Cardiac muscle cell (in vitro differentiated cells and primary cell): ENCODE results near the gene MAP3K2. TPM values are rescaled to one million over a fixed set of nuclear protein-coding genes. Genes with fewer than 3 reads are reported as not detected.
A peak's percentile ranks its signal among the peaks of the same experiment; 100 is the strongest.

Source experiments
- DNase-seq, 2 donors: peaks; one replicate each; pipeline versions ENCODE4 v3.0.0 to v3.0.0-alpha.2; 2010 to 2017; ENCODE audit warnings: low read depth in 1 of 2, low spot score in 1 of 2
- H3K27ac ChIP-seq: fragments of 200-600 bp; sonication (generic); 2 replicates; pipeline ENCODE4 v1.5.1; 2016
- H3K27me3 ChIP-seq: fragments of 200-600 bp; sonication (generic); 2 replicates; pipeline ENCODE4 v1.6.0; 2016; ENCODE audit warnings: control low read depth
- H3K36me3 ChIP-seq: fragments of 200-600 bp; sonication (generic); 2 replicates; pipeline ENCODE4 v1.5.1; 2016; ENCODE audit warnings: control low read depth
- H3K4me1 ChIP-seq: fragments of 200-600 bp; sonication (generic); 2 replicates; pipeline ENCODE4 v1.8.1; 2017; ENCODE audit warnings: low read depth, mild to moderate bottlenecking, mixed run types
- H3K4me3 ChIP-seq: fragments of 200-600 bp; sonication (generic); 2 replicates; pipeline ENCODE4 v1.5.1; 2016; ENCODE audit warnings: mild to moderate bottlenecking
- H3K9me3 ChIP-seq: fragments of 200-600 bp; sonication (generic); 2 replicates; pipeline ENCODE4 v1.5.1; 2017; ENCODE audit warnings: low read depth, mild to moderate bottlenecking, control low read depth
- CTCF ChIP-seq: IDR thresholded peaks from 2 replicates; pipeline ENCODE4 v1.5.1; 2012; ENCODE audit warnings: low read depth, mild to moderate bottlenecking, low read length
- polyA plus RNA-seq: library from polyadenylated mRNA; unstranded; fragments of >200 nt; fragmentation: Nextera tagmentation; extraction: Ambion mirVana; gene quantifications from 2 replicates; pipeline ENCODE4 v1.2.1, GENCODE V29; 2016
- total RNA-seq: library from RNA; depleted of rRNA; stranded (reverse); fragments of >200 nt; gene quantifications from 2 replicates; pipeline ENCODE4 v1.2.3, GENCODE V29; 2016

Gene MAP3K2
- total and polyA plus RNA-seq, 2 experiments from 2014 or later = 36.6 to 40.2 TPM

- Histone ChIP-seq H3K27ac (no peak overlapping the region), H3K9me3 (no peaks in the 10 kb centered on the region), H3K4me1 (no peaks in the 10 kb centered on the region), H3K36me3 (no peaks in the 10 kb centered on the region), H3K4me3 (no peak overlapping the region), H3K27me3 (no peaks in the 10 kb centered on the region)
- no peak for DNase-seq
- no peak for TF ChIP-seq CTCF
These were observed 4.5 kb upstream of the MAP3K2 start for GRCh38 chr2:127392133-127392827.

GRCh38 chr2:127389778-127390435 lies 2.1 kb upstream of the MAP3K2 start:
- DNase-seq = no peak
- H3K27ac ChIP-seq = no peak overlapping the region
- H3K4me3 ChIP-seq = no peak overlapping the region
- H3K4me1 ChIP-seq = peaks cover 5% of the 10 kb centered on the region
- H3K9me3 ChIP-seq = no peaks in the 10 kb centered on the region
- H3K36me3 ChIP-seq = no peaks in the 10 kb centered on the region
- H3K27me3 ChIP-seq = no peaks in the 10 kb centered on the region
- TF ChIP-seq CTCF = no peak

- Histone ChIP-seq H3K4me3 (peak overlapping the region; percentile 38), H3K9me3 (no peaks in the 10 kb centered on the region), H3K4me1 (peaks cover 5% of the 10 kb centered on the region), H3K27me3 (no peaks in the 10 kb centered on the region), H3K36me3 (no peaks in the 10 kb centered on the region), H3K27ac (peak overlapping the region; percentile 100)
- DNase-seq = no peak
- TF ChIP-seq CTCF = no peak
These were observed 819 bp upstream of the MAP3K2 start for GRCh38 chr2:127388423-127389164.

GRCh38 chr2:127386764-127387654 lies 766 bp downstream of the MAP3K2 start:
- peak overlapping the region; percentile 98 for H3K4me3 ChIP-seq
- no peak for TF ChIP-seq CTCF
- no peaks in the 10 kb centered on the region for H3K9me3 ChIP-seq
- peak overlapping the region; percentile 100 for H3K27ac ChIP-seq
- peaks cover 5% of the 10 kb centered on the region for H3K4me1 ChIP-seq
- H3K36me3 ChIP-seq = no peaks in the 10 kb centered on the region
- DNase-seq = peak; percentile 95 to 96
- no peaks in the 10 kb centered on the region for H3K27me3 ChIP-seq

- peak in 1 of 2 donors; percentile 27 for DNase-seq
- H3K27me3 ChIP-seq = no peaks in the 10 kb centered on the region
- H3K9me3 ChIP-seq = no peaks in the 10 kb centered on the region
- no peaks in the 10 kb centered on the region for H3K36me3 ChIP-seq
- peak overlapping the region; percentile 98 for H3K4me3 ChIP-seq
- peak overlapping the region; percentile 100 for H3K27ac ChIP-seq
- peaks cover 5% of the 10 kb centered on the region for H3K4me1 ChIP-seq
- TF ChIP-seq CTCF = no peak
These were observed 1.5 kb downstream of the MAP3K2 start for GRCh38 chr2:127386246-127386645.
